ENCODE results near the gene TYMP. TPM values are rescaled to one million over a fixed set of nuclear protein-coding genes. Genes with fewer than 3 reads are reported as not detected.

The TYMP gene
- total and polyA plus RNA-seq, 3 experiments from 2014 or later, result 17.5 to 93.6 (median 86.1) TPM

DNA sequence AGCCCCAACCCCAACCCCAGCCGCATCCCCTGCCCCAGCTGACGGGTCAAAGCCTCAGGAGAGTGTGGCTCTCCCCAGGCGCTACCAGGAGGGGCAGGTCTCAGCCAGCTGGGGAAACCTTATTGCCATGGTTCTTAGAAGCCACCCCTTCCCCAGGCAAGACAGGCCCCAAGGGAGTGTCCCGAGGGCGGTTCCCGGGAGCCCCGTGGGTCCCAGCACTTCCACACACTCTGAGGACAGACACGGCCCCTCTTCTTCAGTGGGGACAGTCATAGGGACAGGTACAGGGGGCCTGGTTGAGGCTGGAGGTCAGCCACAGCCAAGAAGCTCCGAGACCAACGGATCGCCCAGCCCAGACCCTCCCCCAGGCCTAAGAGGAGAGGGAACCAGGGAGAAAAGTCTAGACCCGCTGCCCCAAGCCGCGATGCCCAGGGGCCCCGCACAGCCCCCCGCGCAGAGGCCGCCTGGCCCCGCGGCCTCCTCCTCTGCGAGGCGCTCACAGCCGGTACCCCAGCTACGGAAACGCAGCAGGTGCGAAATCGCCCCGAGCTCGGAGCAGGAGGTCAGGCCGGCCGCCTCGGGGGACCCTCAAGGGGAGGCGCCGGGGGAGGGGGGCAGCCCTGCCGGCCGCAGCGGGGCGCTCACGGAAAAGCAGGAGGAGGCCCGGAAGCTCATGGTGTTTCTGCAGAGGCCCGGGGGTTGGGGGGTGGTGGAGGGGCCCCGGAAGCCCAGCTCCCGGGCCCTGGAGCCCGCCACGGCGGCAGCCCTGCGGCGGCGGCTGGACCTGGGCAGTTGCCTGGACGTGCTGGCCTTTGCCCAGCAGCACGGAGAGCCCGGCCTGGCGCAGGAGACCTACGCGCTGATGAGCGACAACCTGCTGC is 18.5 kb upstream of the TYMP start:
- Histone ChIP-seq H3K27ac (ENCODE audit: low read depth, low read length) (peak overlapping the region; percentile 54), H3K4me3 (ENCODE audit: low read length) (peak overlapping the region; percentile 60), H3K36me3 (ENCODE audit: insufficient read depth, low read length) (no peaks in the 10 kb centered on the region), H3K4me1 (ENCODE audit: insufficient read depth, low read length) (peaks cover 53% of the 10 kb centered on the region), H3K27me3 (ENCODE audit: insufficient read depth, low read length, poor library complexity, severe bottlenecking) (no peaks in the 10 kb centered on the region), H3K9me3 (ENCODE audit: low read length) (no peaks in the 10 kb centered on the region)
- peak overlapping the region; percentile 57 to 79 (median 67) for H3K4me3 Mint-ChIP-seq
- peak; percentile 51 to 80 (median 61) for DNase-seq
- peaks cover 0 to 2% (median 0%) of the 10 kb centered on the region in 3 donors for H3K36me3 Mint-ChIP-seq
- H3K4me1 Mint-ChIP-seq, result peaks cover 33 to 58% (median 38%) of the 10 kb centered on the region in 3 donors
- H3K27me3 Mint-ChIP-seq, result no peaks in the 10 kb centered on the region
- ChIA-PET CTCF (interaction anchor here (0.6 to 5.8 kb wide), 15 partner anchors 11 to 78 kb away, joined by 3 to 86 read pairs (median 4); partner anchors contain the start of genes CPT1B, LMF2, NCAPH2 and SCO2), POLR2A (interaction anchor here (0.6 to 2.4 kb wide), 12 partner anchors 9 to 357 kb away, joined by 3 to 36 read pairs (median 8); partner anchors contain the start of genes CHKB, HDAC10, LMF2 and NCAPH2)
- peak overlapping the region; percentile 68 to 88 (median 82) for H3K27ac Mint-ChIP-seq
- H3K9me3 Mint-ChIP-seq, result no peaks in the 10 kb centered on the region

GRCh38 chr22:50547263-50547985 is 17.6 kb upstream of the TYMP start:
- Mint-ChIP-seq H3K4me3 (peak overlapping the region in 5 of 7 donors; percentile 9 to 38 (median 29)), H3K27ac (peak overlapping the region in 5 of 8 donors; percentile 17 to 81 (median 57)), H3K36me3 (peaks cover 0 to 2% (median 0%) of the 10 kb centered on the region in 3 donors), H3K27me3 (no peaks in the 10 kb centered on the region), H3K9me3 (no peaks in the 10 kb centered on the region), H3K4me1 (peaks cover 35 to 58% (median 41%) of the 10 kb centered on the region in 3 donors)
- Histone ChIP-seq H3K4me3 (ENCODE audit: low read length) (no peak overlapping the region), H3K36me3 (ENCODE audit: insufficient read depth, low read length) (no peaks in the 10 kb centered on the region), H3K27ac (ENCODE audit: low read depth, low read length) (no peak overlapping the region), H3K27me3 (ENCODE audit: insufficient read depth, low read length, poor library complexity, severe bottlenecking) (no peaks in the 10 kb centered on the region), H3K9me3 (ENCODE audit: low read length) (no peaks in the 10 kb centered on the region), H3K4me1 (ENCODE audit: insufficient read depth, low read length) (peaks cover 53% of the 10 kb centered on the region)
- peak in 1 of 5 donors; percentile 50 for DNase-seq
- POLR2A ChIA-PET, result interaction anchor here (1.8 to 2.4 kb wide), 6 partner anchors 8 to 73 kb away, joined by 8 to 36 read pairs (median 15); partner anchors contain the start of genes CHKB, LMF2, NCAPH2 and SCO2
- CTCF ChIA-PET, result interaction anchor here (0.6 to 5.8 kb wide), 12 partner anchors 10 to 77 kb away, joined by 3 to 86 read pairs (median 5); partner anchors contain the start of genes SCO2, SYCE3 and TYMP

DNA sequence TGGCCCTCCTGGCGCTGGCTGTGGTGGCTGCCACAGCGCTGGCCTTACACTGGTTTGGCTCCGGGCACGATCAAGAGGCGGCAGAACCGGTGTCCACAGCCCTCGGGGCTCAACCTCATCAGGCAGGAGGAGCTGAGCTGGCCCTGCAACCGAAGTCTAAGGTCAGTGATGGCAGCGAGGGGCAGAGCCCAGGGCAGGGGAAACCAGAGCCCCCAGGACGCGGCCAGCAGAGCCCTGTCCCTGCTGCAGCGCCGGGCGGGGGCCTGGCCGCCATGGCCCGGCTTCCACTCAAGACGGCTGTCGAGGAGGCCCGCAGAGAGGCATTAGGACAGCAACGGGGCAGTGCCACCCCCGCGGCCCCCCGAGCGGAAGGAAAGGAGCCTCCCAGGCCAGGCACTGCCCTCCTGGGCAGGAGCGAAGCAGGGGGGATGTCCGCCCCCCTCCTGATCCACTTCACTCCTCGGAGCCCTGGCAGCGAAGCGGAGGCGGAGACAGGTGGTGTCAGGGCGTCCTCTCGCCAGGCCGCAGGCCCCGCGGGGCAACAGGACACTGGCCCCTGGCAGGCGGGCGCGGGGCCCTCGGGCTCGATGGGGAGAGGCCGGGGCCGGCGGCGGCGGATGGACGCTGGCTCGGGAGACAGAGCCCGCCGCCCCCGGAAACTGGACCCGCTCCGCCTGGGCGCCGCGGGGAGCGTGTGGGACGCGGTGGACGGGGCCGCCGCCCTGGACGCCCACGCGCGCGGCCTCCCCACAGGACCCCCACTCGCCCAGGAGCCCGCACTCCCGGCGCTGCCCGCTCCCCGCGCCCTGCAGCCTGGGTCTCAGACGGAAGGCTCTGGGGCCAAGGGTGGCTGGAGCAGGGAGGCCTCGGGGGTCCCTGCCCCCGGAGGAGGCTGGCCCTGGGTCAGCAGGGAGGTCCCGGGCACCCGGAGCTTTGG is 16.8 kb upstream of the TYMP start:
- POLR2A ChIA-PET, result interaction anchor here (0.6 to 2.4 kb wide), 6 partner anchors 7 to 74 kb away, joined by 3 to 36 read pairs (median 15); partner anchors contain the start of genes LMF2, NCAPH2 and SCO2
- no peaks in the 10 kb centered on the region for H3K36me3 ChIP-seq (ENCODE audit: insufficient read depth, low read length)
- H3K27ac Mint-ChIP-seq, result peak overlapping the region in 5 of 8 donors; percentile 10 to 99 (median 82)
- no peak overlapping the region for H3K27ac ChIP-seq (ENCODE audit: low read depth, low read length)
- H3K36me3 Mint-ChIP-seq, result peaks cover 0 to 2% (median 0%) of the 10 kb centered on the region in 3 donors
- peak in 1 of 5 donors; percentile 45 for DNase-seq
- H3K4me1 ChIP-seq (ENCODE audit: insufficient read depth, low read length), result peaks cover 53% of the 10 kb centered on the region
- H3K27me3 Mint-ChIP-seq, result no peaks in the 10 kb centered on the region
- H3K9me3 Mint-ChIP-seq, result no peaks in the 10 kb centered on the region
- H3K4me3 ChIP-seq (ENCODE audit: low read length), result no peak overlapping the region
- H3K4me3 Mint-ChIP-seq, result peak overlapping the region in 5 of 7 donors; percentile 19 to 85 (median 51)
- CTCF ChIA-PET, result interaction anchor here (1.3 to 5.8 kb wide), 7 partner anchors 9 to 52 kb away, joined by 3 to 86 read pairs (median 11); partner anchors contain the start of genes SCO2, SYCE3 and TYMP
- H3K9me3 ChIP-seq (ENCODE audit: low read length), result no peaks in the 10 kb centered on the region
- H3K4me1 Mint-ChIP-seq, result peaks cover 36 to 58% (median 43%) of the 10 kb centered on the region in 3 donors
- H3K27me3 ChIP-seq (ENCODE audit: insufficient read depth, low read length, poor library complexity, severe bottlenecking), result no peaks in the 10 kb centered on the region

DNA sequence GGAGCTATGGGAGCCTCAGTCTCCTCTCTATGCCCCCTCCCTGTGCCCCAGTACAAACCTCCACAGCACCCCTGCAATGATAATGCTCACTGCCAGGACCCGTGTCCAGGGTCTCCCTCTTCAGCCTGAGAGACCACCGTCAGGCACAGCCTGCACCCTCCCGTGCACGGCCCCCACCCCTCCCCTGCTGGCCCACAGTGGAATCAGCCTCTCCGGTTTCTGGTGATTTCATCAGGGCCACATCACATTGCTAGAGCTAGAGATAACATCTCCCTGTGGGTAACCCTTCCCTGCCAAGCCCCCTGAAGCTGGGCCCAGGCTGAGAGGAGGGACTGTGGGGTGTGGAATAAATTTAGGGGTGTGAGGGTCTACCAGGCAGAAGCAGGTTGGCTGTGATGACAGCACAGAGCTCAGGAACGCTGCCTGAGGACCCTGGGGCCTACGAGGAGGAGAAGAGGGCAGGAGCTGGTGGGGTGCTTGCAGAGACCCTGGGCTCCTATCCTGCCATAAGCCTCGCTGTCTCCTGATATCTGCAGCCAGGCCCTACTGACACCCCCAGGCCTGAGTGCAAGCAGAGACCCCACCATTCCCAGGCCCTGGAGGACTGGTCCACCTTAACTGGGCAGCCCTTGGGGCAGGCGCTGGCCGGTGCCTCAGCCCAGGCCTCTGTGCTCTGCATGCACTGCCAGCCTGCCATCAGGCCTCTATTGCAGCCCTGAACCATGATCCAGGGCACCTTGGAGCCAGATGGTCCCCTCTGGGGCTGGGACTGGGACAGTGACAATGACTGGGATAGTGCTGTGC is 15.9 kb upstream of the TYMP start, which contains the start of gene KLHDC7B:
KLHDC7B (plus strand) TSS at position 378 of the 804 bp plus-strand sequence; CDS start at position 723, 345 bp downstream.
- peak within 1 kb of the TSS; percentile 77 for H3K4me3 ChIP-seq (ENCODE audit: low read length)
- H3K36me3 ChIP-seq (ENCODE audit: insufficient read depth, low read length), result no peaks in the 10 kb centered on the region
- ChIA-PET CTCF (interaction anchor here (1.0 to 5.8 kb wide), 7 partner anchors 9 to 75 kb away, joined by 3 to 86 read pairs (median 4); partner anchors contain the start of genes SCO2, SYCE3 and TYMP), POLR2A (interaction anchor here (0.8 to 1.8 kb wide), 4 partner anchors 19 to 76 kb away, joined by 3 to 8 read pairs (median 5); partner anchors contain the start of genes LMF2, NCAPH2 and SCO2)
- H3K4me1 Mint-ChIP-seq, result peaks cover 36 to 56% (median 41%) of the 10 kb centered on the region in 3 donors
- H3K9me3 Mint-ChIP-seq, result no peaks in the 10 kb centered on the region
- no peaks in the 10 kb centered on the region for H3K27me3 Mint-ChIP-seq
- peaks cover 0 to 2% (median 0%) of the 10 kb centered on the region in 3 donors for H3K36me3 Mint-ChIP-seq
- H3K27me3 ChIP-seq (ENCODE audit: insufficient read depth, low read length, poor library complexity, severe bottlenecking), result no peaks in the 10 kb centered on the region
- H3K27ac ChIP-seq (ENCODE audit: low read depth, low read length), result peak within 1 kb of the TSS; percentile 33
- peak within 1 kb of the TSS; percentile 51 to 85 (median 71) for H3K4me3 Mint-ChIP-seq
- DNase-seq, result peak in 1 of 5 donors; percentile 47
- H3K9me3 ChIP-seq (ENCODE audit: low read length), result no peaks in the 10 kb centered on the region
- peaks cover 46% of the 10 kb centered on the region for H3K4me1 ChIP-seq (ENCODE audit: insufficient read depth, low read length)
- H3K27ac Mint-ChIP-seq, result peak within 1 kb of the TSS; percentile 77 to 99 (median 91)

- CTCF ChIA-PET, result interaction anchor here (0.7 to 5.8 kb wide), 8 partner anchors 9 to 76 kb away, joined by 3 to 86 read pairs (median 4); partner anchors contain the start of genes SCO2, SYCE3 and TYMP
- Histone ChIP-seq H3K27me3 (ENCODE audit: insufficient read depth, low read length, poor library complexity, severe bottlenecking) (no peaks in the 10 kb centered on the region), H3K36me3 (ENCODE audit: insufficient read depth, low read length) (no peaks in the 10 kb centered on the region), H3K27ac (ENCODE audit: low read depth, low read length) (peak overlapping the region; percentile 33), H3K4me3 (ENCODE audit: low read length) (peak overlapping the region; percentile 77), H3K4me1 (ENCODE audit: insufficient read depth, low read length) (peaks cover 43% of the 10 kb centered on the region), H3K9me3 (ENCODE audit: low read length) (no peaks in the 10 kb centered on the region)
- Mint-ChIP-seq H3K9me3 (no peaks in the 10 kb centered on the region), H3K4me1 (peaks cover 34 to 55% (median 39%) of the 10 kb centered on the region in 3 donors), H3K4me3 (peak overlapping the region; percentile 60 to 85 (median 71)), H3K36me3 (no peaks in the 10 kb centered on the region), H3K27ac (peak overlapping the region; percentile 74 to 99 (median 91)), H3K27me3 (no peaks in the 10 kb centered on the region)
- POLR2A ChIA-PET, result interaction anchor here (0.6 to 1.8 kb wide), 6 partner anchors 13 to 76 kb away, joined by 3 to 8 read pairs (median 4); partner anchors contain the start of genes LMF2, NCAPH2 and SCO2
- peak in 1 of 5 donors; percentile 46 for DNase-seq
Measured at GRCh38 chr22:50544746-50545253, 15.0 kb upstream of the TYMP start.
